Gastrocnemius medialis (tissue), 4 donors: ENCODE data around the gene CACNA1C.

Experiments
- POLR2A ChIP-seq, 2 donors: fragments of 450-650 bp; IDR thresholded peaks; one replicate each; pipeline ENCODE4 v1.6.1; 2017; ENCODE audit warnings: antibody characterized with exemption in 2 of 2, mild to moderate bottlenecking in 2 of 2, moderate library complexity in 2 of 2
- TF ChIP-seq, protein P1 (sequence below), 5 experiments: fragments of 450-650 bp in 3 of 5; fragments of 200-600 bp in 2 of 5; sonication (generic) in 2 of 5; IDR thresholded peaks in 4 of 5; conservative IDR thresholded peaks in 1 of 5; 1 replicate in 4 of 5; 2 replicates in 1 of 5; pipeline ENCODE4 v1.5.1; 2016 to 2019; ENCODE audit warnings: antibody characterized with exemption in 5 of 5, mild to moderate bottlenecking in 3 of 5, moderate library complexity in 3 of 5

DNA sequence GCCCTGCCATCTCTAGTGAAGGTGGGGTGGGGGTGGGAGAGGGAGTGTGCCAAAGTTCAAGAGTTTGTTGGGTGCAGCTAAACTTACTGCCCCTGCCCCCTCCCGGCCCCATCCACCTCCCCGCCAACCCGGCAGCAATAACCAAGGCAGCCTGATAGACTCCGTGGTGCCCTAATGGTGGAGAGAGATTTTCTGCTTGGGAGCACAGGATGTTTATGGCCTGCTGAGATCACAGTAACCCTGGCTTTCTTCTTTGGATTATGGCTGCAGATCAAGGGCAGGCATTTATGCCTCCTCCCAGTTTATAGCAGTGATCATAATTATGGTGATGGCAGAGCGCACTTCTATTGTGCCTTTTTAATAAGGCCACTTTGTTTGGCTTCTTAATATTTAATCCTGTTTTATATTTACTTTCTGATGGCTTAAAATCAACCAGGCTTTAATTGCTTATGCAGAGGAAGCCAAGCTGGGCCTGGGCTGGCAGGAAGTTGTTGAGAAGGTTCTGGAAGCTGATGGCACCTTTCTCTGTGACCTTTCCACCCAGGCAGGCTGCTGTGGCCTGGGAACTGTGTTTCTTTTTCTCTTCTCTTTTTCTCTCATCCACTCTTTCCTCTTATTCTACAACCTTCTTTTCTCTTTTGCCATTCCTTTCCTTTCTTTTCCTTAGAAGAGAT, 485.2 kb downstream of the CACNA1C start:
- TF ChIP-seq, protein P1, sequence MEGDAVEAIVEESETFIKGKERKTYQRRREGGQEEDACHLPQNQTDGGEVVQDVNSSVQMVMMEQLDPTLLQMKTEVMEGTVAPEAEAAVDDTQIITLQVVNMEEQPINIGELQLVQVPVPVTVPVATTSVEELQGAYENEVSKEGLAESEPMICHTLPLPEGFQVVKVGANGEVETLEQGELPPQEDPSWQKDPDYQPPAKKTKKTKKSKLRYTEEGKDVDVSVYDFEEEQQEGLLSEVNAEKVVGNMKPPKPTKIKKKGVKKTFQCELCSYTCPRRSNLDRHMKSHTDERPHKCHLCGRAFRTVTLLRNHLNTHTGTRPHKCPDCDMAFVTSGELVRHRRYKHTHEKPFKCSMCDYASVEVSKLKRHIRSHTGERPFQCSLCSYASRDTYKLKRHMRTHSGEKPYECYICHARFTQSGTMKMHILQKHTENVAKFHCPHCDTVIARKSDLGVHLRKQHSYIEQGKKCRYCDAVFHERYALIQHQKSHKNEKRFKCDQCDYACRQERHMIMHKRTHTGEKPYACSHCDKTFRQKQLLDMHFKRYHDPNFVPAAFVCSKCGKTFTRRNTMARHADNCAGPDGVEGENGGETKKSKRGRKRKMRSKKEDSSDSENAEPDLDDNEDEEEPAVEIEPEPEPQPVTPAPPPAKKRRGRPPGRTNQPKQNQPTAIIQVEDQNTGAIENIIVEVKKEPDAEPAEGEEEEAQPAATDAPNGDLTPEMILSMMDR (IDR thresholded peaks at IDR 0.05 in 4 of 5, conservative IDR thresholded peaks at IDR 0.05 in 1 of 5): no peak
- no peak for TF ChIP-seq POLR2A (IDR thresholded peaks at IDR 0.05)
